ENCODE data around the gene DHRS4L2. TPM values are rescaled to one million over a fixed set of nuclear protein-coding genes. Genes with fewer than 3 reads are reported as not detected.
"Not testable (repeated sequence)": the region's sequence is repeated elsewhere in the genome, so short reads cannot be mapped to it uniquely, and the experiment has no call there.

Gene DHRS4L2
- total RNA-seq, 1 donor from 2014 or later = 17.1 TPM

DNA sequence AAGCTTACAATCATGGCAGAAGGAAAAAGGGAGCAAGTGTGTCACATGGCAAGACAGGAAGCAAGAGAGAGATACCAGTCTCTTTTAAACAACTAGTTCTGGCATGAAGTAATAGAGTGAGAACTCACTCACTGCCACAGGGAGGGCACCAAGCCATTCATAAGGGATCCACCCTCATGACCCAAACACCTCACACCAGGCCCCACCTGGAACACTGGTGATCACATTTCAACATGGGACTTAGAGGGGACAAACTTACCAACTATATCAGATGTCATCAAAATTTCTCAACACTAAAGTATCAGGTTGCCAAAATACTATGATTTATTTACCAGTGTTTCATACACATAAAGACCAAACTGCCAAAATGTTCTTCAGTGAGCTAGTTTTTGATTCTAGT lies 27.8 kb upstream of the DHRS4L2 start:
- H3K4me1 Mint-ChIP-seq; H3K36me3 Mint-ChIP-seq (ENCODE audit: low read depth); H3K4me3 Mint-ChIP-seq; DNase-seq (ENCODE audit: low read depth, low spot score); H3K27ac Mint-ChIP-seq (ENCODE audit: unreplicated experiment); H3K9me3 Mint-ChIP-seq; H3K27me3 Mint-ChIP-seq (ENCODE audit: low read depth): not testable (repeated sequence)

DNA sequence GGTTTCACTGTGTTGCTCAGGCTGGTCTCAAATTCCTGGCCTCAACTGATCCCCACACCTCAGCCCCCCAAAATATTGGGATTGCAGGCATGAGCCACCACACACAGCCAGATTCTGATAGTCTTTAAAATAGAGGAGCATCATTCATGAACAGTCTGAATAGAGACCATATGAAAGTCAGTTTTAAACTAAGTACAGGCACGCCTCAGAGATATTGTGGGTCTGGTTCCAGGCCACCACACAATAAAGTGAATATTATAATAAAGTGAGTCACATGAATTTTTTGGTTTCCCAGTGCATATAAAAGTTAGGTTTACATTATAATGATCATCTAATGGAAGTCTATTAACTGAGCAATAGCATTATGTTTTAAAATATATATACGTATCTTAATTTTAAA lies 27.0 kb upstream of the DHRS4L2 start:
- H3K27me3 Mint-ChIP-seq (ENCODE audit: low read depth); DNase-seq (ENCODE audit: low read depth, low spot score); H3K27ac Mint-ChIP-seq (ENCODE audit: unreplicated experiment); H3K36me3 Mint-ChIP-seq (ENCODE audit: low read depth); H3K9me3 Mint-ChIP-seq; H3K4me1 Mint-ChIP-seq; H3K4me3 Mint-ChIP-seq: not testable (repeated sequence)

DNA sequence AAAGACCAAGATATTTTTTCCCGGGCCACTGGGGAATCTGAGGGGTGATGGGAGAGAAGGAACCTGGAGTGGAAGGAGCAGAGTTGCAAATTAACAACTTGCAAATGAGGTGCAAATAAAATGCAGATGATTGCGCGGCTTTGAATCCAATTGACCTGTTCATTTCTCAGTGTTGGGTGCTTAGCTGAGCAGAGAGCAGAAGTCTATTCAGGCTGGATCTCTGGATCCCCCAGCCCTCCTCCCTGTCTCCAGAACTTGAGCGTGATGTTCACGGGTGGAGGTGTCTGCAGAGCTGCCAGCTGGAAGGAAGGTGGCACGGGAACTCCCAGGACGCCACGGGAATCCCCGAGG lies 19.6 kb upstream of the DHRS4L2 start:
- not testable (repeated sequence) for H3K4me3 Mint-ChIP-seq; H3K4me1 Mint-ChIP-seq; H3K9me3 Mint-ChIP-seq; H3K27me3 Mint-ChIP-seq (ENCODE audit: low read depth); H3K27ac Mint-ChIP-seq (ENCODE audit: unreplicated experiment); DNase-seq (ENCODE audit: low read depth, low spot score)
- H3K36me3 Mint-ChIP-seq (ENCODE audit: low read depth) = peaks cover 12% of the 10 kb centered on the region

DNA sequence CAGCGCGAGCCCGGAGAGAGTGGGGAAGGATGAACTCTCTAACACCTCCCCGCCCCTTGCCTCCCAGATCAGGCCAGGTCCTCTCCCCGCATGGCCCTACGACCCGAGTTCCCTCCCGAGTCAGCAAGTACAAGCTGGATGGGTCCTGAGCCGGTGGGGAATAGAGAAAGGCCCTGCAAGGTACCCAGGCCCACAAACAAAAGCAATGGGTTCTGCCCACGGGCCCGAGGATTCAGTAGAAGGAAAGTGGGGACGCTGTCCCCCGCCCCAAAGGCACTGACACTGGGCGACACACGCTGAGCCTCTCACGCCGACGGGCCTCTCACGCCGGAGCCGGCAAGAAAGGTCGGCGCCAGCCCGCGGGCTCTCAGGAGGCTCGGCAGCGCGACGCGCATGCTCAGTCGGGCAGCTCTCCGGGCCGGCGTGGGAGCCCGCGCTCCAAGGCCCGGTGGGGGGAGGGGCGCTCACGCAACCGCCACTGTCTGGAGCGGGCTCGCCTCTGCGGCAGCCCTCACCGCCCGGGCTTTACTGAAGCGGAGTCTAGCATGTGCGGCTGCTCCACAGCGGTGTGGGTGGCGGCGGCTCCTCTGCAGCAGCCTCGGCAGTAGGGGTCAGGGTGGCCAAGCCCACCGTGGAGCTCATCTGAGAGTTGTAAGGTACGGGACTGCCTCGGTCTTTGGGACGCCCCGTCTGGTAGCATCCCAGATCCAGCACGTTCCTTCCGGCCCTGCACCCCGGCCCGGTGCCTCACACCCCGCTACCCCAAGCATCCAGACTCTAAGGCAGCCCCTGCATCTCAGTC lies 19.0 kb upstream of the DHRS4L2 start:
- not testable (repeated sequence) for H3K27me3 Mint-ChIP-seq (ENCODE audit: low read depth); H3K4me3 Mint-ChIP-seq; H3K4me1 Mint-ChIP-seq; H3K9me3 Mint-ChIP-seq; H3K27ac Mint-ChIP-seq (ENCODE audit: unreplicated experiment)
- DNase-seq (ENCODE audit: low read depth, low spot score) = peak; percentile 38
- H3K36me3 Mint-ChIP-seq (ENCODE audit: low read depth) = peaks cover 18% of the 10 kb centered on the region

DNA sequence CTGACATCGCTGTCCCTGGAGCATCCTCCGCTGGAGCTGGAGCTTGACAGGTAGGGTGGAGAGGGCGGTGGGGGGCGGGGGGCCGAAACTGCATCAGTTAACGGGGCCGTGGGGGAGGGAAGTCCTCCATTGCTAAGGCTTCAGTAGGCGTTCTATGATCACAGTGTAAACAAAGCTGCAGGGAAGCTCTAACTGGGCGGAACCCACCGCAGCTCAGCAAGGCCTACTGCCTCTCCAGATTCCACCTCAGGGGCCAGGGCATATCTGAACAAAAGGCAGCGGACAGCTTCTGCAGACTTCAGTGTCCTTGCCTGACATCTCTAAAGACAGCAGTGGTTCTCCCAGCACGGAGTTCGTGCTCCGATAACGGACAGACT lies 18.5 kb upstream of the DHRS4L2 start:
- H3K4me1 Mint-ChIP-seq; H3K4me3 Mint-ChIP-seq; H3K27me3 Mint-ChIP-seq (ENCODE audit: low read depth); DNase-seq (ENCODE audit: low read depth, low spot score); H3K27ac Mint-ChIP-seq (ENCODE audit: unreplicated experiment): not testable (repeated sequence)
- peaks cover 24% of the 10 kb centered on the region for H3K36me3 Mint-ChIP-seq (ENCODE audit: low read depth)
- H3K9me3 Mint-ChIP-seq = peaks cover 13% of the 10 kb centered on the region

DNA sequence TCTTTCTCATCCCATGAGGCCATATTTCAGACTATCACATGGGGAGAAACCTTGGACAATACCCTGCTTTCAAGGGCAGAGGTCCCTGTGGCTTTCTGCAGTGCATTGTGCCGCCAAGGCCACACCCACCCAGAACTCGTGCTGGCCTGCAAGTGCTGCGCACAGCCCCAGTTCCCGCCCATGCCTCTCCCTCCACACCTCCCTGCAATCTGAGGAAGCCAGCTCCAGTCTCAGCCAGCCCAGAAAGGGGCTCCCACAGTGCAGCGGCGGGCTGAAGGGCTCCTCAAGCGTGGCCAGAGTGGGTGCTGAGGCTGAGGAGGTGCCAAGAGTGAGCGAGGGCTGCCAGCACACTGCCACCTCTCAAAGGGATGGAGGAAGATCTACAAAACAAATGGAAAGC lies 15.6 kb upstream of the DHRS4L2 start:
- not testable (repeated sequence) for H3K4me1 Mint-ChIP-seq; DNase-seq (ENCODE audit: low read depth, low spot score); H3K27ac Mint-ChIP-seq (ENCODE audit: unreplicated experiment); H3K4me3 Mint-ChIP-seq; H3K27me3 Mint-ChIP-seq (ENCODE audit: low read depth)
- Mint-ChIP-seq H3K9me3 (peaks cover 18% of the 10 kb centered on the region), H3K36me3 (ENCODE audit: low read depth) (peaks cover 40% of the 10 kb centered on the region)

DNA sequence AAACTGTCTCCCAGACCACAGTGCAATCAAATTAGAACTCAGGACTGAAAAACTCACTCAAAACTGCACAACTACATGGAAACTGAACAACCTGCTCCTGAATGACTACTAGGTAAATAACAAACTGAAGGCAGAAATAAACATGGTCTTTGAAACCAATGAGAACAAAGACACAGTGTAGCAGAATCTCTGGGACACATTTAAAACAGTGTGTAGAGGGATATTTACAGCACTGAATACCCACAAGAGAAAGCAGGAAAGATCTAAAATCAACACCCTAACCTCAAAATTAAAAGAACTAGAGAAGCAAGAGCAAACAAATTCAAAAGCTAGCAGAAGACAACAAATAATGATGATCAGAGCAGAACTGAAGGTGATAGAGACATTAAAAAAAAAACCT lies 14.7 kb upstream of the DHRS4L2 start:
- H3K4me3 Mint-ChIP-seq; H3K27ac Mint-ChIP-seq (ENCODE audit: unreplicated experiment); DNase-seq (ENCODE audit: low read depth, low spot score); H3K27me3 Mint-ChIP-seq (ENCODE audit: low read depth); H3K4me1 Mint-ChIP-seq: not testable (repeated sequence)
- Mint-ChIP-seq H3K9me3 (peaks cover 18% of the 10 kb centered on the region), H3K36me3 (ENCODE audit: low read depth) (peaks cover 40% of the 10 kb centered on the region)

DNA sequence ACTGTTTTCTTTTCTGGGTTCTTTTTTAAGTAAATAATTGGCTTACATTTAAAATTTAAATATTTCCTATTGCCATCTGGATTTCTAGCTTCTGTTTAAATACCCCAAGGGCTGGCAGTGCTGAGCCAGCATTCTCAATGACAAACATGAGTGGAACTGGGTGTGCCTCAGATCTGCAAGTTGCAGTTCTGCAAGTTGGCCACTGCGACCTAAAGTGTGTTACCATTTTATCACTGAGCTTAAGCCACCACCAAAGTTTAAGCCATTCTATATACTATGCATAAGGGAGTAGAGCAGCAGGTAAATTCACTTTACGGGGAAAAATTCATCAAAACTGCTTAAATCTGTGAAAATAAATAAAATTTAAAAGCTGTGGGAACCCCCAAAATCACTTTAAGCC lies 11.5 kb upstream of the DHRS4L2 start:
- H3K27me3 Mint-ChIP-seq (ENCODE audit: low read depth); DNase-seq (ENCODE audit: low read depth, low spot score); H3K4me3 Mint-ChIP-seq; H3K4me1 Mint-ChIP-seq; H3K27ac Mint-ChIP-seq (ENCODE audit: unreplicated experiment): not testable (repeated sequence)
- H3K9me3 Mint-ChIP-seq = peaks cover 23% of the 10 kb centered on the region
- TF ChIP-seq, protein P1, sequence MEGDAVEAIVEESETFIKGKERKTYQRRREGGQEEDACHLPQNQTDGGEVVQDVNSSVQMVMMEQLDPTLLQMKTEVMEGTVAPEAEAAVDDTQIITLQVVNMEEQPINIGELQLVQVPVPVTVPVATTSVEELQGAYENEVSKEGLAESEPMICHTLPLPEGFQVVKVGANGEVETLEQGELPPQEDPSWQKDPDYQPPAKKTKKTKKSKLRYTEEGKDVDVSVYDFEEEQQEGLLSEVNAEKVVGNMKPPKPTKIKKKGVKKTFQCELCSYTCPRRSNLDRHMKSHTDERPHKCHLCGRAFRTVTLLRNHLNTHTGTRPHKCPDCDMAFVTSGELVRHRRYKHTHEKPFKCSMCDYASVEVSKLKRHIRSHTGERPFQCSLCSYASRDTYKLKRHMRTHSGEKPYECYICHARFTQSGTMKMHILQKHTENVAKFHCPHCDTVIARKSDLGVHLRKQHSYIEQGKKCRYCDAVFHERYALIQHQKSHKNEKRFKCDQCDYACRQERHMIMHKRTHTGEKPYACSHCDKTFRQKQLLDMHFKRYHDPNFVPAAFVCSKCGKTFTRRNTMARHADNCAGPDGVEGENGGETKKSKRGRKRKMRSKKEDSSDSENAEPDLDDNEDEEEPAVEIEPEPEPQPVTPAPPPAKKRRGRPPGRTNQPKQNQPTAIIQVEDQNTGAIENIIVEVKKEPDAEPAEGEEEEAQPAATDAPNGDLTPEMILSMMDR (conservative IDR thresholded peaks at IDR 0.05) = peak; percentile 38
- peaks cover 47% of the 10 kb centered on the region for H3K36me3 Mint-ChIP-seq (ENCODE audit: low read depth)

DNA sequence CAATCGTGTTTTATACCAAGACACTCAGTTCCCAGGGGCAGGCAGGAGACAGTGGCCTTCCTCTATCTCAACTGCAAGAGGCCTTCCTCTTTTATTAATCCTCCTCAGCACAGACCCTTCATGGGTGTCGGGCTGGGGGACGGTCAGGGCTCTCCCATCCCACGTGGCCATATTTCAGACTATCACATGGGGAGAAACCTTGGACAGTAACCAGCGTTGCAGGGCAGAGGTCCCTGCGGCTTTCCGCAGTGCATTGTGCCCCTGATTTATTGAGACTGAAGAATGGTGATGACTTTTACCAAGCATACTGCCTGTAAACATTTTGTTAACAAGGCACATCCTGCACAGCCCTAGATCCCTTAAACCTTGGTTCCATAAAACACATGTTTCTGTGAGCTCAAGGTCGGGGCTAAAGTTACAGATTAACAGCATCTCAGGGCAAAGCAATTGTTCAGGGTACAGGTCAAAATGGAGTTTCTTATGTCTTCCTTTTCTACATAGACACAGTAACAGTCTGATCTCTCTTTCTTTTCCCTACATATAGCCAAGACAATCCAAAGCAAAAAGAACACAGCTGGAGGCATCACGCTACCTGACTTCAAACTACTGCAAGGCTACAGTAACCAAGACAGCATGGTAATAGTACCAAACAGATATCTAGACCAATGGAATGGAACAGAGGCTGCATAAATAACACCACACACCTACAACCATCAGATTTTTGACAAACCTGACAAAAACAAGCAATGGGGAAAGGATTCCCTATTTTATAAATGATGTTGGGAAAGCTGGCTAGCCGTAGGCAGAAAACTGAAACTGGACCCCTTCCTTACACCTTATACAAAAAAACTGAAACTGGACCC lies 6.5 kb upstream of the DHRS4L2 start:
- not testable (repeated sequence) for H3K9me3 Mint-ChIP-seq; H3K27me3 Mint-ChIP-seq (ENCODE audit: low read depth); H3K27ac Mint-ChIP-seq (ENCODE audit: unreplicated experiment); DNase-seq (ENCODE audit: low read depth, low spot score); H3K4me1 Mint-ChIP-seq; H3K4me3 Mint-ChIP-seq
- peaks cover 30% of the 10 kb centered on the region for H3K36me3 Mint-ChIP-seq (ENCODE audit: low read depth)
